K562 (cell line): ENCODE data around the gene IRF2BP2. TPM values are rescaled to one million over a fixed set of nuclear protein-coding genes. Genes with fewer than 3 reads are reported as not detected.

Source experiments
- ARNT ChIP-seq, 2 experiments: fragments of 450-650 bp; IDR thresholded peaks; 2 replicates each; pipeline ENCODE4 v1.6.1; 2016; ENCODE audit warnings: mild to moderate bottlenecking in 1 of 2
- BRCA1 ChIP-seq, 2 experiments: fragments of 450-650 bp in 1 of 2; sonication (generic) in 1 of 2; formaldehyde crosslinking in 1 of 2; IDR thresholded peaks; 2 replicates each; pipeline versions ENCODE4 v1.5.0 to v1.6.1; 2017 to 2020; ENCODE audit warnings: mild to moderate bottlenecking in 1 of 2, missing genetic modification reagents in 1 of 2
- BRD4 ChIP-seq: fragments of 200-600 bp; sonication (generic); IDR thresholded peaks from 2 replicates; pipeline ENCODE4 v1.6.1; 2017; ENCODE audit warnings: inconsistent platforms
- CGGBP1 ChIP-seq: fragments of 250-450 bp; sonication (Bioruptor Pico); IDR thresholded peaks from 2 replicates; pipeline ENCODE4 v1.9.0; 2021; ENCODE audit warnings: mild to moderate bottlenecking
- CREB1 ChIP-seq, 2 experiments: sonication (generic) in 1 of 2; formaldehyde crosslinking in 1 of 2; IDR thresholded peaks; 2 replicates each; pipeline versions ENCODE4 v1.6.1 to v1.8.0; 2012 to 2022; ENCODE audit warnings: inconsistent platforms in 1 of 2, mild to moderate bottlenecking in 1 of 2, missing genetic modification reagents in 1 of 2, moderate library complexity in 1 of 2
- EGR1 ChIP-seq: fragments of 450-650 bp; conservative IDR thresholded peaks from 2 replicates; pipeline ENCODE4 v1.6.1; 2017; ENCODE audit warnings: mild to moderate bottlenecking
- FOXO4 ChIP-seq: fragments of 450-650 bp; formaldehyde crosslinking; IDR thresholded peaks from 2 replicates; pipeline ENCODE4 v1.4.0; 2020; ENCODE audit warnings: mild to moderate bottlenecking, moderate library complexity
- FOXP1 ChIP-seq: sonication (generic); formaldehyde crosslinking; IDR thresholded peaks from 2 replicates; pipeline ENCODE4 v1.8.0; 2022; ENCODE audit warnings: mild to moderate bottlenecking, missing genetic modification reagents
- HDAC2 ChIP-seq: fragments of 450-650 bp; IDR thresholded peaks from 2 replicates; pipeline ENCODE4 v1.6.1; 2016; ENCODE audit warnings: mild to moderate bottlenecking
- HDAC3 ChIP-seq: fragments of 450-650 bp; IDR thresholded peaks from 2 replicates; pipeline ENCODE4 v1.6.1; 2018; ENCODE audit warnings: borderline replicate concordance, mild to moderate bottlenecking, moderate library complexity; ENCODE audit not compliant: partially characterized antibody
- HIVEP1 ChIP-seq: fragments of 250-450 bp; sonication (Bioruptor Pico); IDR thresholded peaks from 2 replicates; pipeline ENCODE4 v1.4.0; 2020; ENCODE audit warnings: mild to moderate bottlenecking
- HNRNPH1 ChIP-seq: fragments of 200-400 bp; formaldehyde crosslinking; optimal IDR thresholded peaks from 2 replicates; pipeline ENCODE3; 2017; ENCODE audit warnings: low read depth, mild to moderate bottlenecking, low read length, moderate library complexity
- KAT8 ChIP-seq: fragments of 450-650 bp; IDR thresholded peaks from 2 replicates; pipeline ENCODE4 v1.6.1; 2016; ENCODE audit warnings: low read depth, mild to moderate bottlenecking
- KDM2B ChIP-seq: fragments of 250-450 bp; sonication (Bioruptor Pico); IDR thresholded peaks from 2 replicates; pipeline ENCODE4 v1.8.0; 2021; ENCODE audit warnings: mild to moderate bottlenecking, moderate library complexity
- KLF6 ChIP-seq: fragments of 250-450 bp; sonication (Bioruptor Pico); IDR thresholded peaks from 2 replicates; pipeline ENCODE4 v1.4.0; 2020; ENCODE audit warnings: mild to moderate bottlenecking, moderate library complexity, borderline replicate concordance
- RUNX1 ChIP-seq: sonication (generic); IDR thresholded peaks from 2 replicates; pipeline ENCODE4 v1.6.1; 2016; ENCODE audit warnings: antibody characterized with exemption, low read depth
- SUPT5H ChIP-seq: fragments of 450-650 bp; IDR thresholded peaks from 2 replicates; pipeline ENCODE4 v1.6.1; 2016
- TGIF2 ChIP-seq: sonication (generic); formaldehyde crosslinking; IDR thresholded peaks from 2 replicates; pipeline ENCODE4 v1.8.1; 2022; ENCODE audit warnings: mild to moderate bottlenecking, missing genetic modification reagents, moderate library complexity
- USF2 ChIP-seq: sonication (generic); formaldehyde crosslinking; IDR thresholded peaks from 2 replicates; pipeline ENCODE4 v1.5.0; 2020; ENCODE audit warnings: missing genetic modification reagents
- ZNF212 ChIP-seq: fragments of 450-650 bp; formaldehyde crosslinking; IDR thresholded peaks from 2 replicates; pipeline ENCODE4 v1.4.0; 2020; ENCODE audit warnings: mild to moderate bottlenecking
- ZNF24 ChIP-seq: fragments of 450-650 bp; IDR thresholded peaks from 2 replicates; pipeline ENCODE4 v1.6.1; 2016
- ZNF384 ChIP-seq: IDR thresholded peaks from 2 replicates; pipeline ENCODE4 v1.6.1; 2012; ENCODE audit warnings: low read depth, low read length, improper control_type of control experiment
- ZNF445 ChIP-seq: fragments of 250-450 bp; sonication (Bioruptor Pico); IDR thresholded peaks from 2 replicates; pipeline ENCODE4 v1.4.0; 2020; ENCODE audit warnings: low read depth, mild to moderate bottlenecking, moderate library complexity
- polyA plus RNA-seq, 8 experiments: library from polyadenylated mRNA; depleted of rRNA in 4 of 8; stranded (reverse) in 5 of 8; unstranded in 3 of 8; fragments of >200 nt; fragmentation: Nextera tagmentation in 2 of 8; fragmentation: Illumina TruSeq in 1 of 8; extraction: Ambion mirVana in 2 of 8; extraction: Trizol in 1 of 8; gene quantifications; 2 replicates each; pipeline versions ENCODE4 v1.2.1 to v1.2.3, GENCODE V29; 2011 to 2014; ENCODE audit warnings: inconsistent platforms in 1 of 8, missing spikeins in 1 of 8
- total RNA-seq, 7 experiments: library from RNA; depleted of rRNA in 6 of 7; stranded (reverse); fragments of >200 nt in 6 of 7; fragmentation: Illumina TruSeq in 2 of 7; extraction: Trizol in 2 of 7; gene quantifications; 2 replicates each; pipeline versions ENCODE4 v1.2.1 to v1.2.3, GENCODE V29; 2011 to 2021; ENCODE audit warnings: low replicate concordance in 1 of 7
- TF ChIP-seq, protein P1 (sequence below): sonication (generic); formaldehyde crosslinking; IDR thresholded peaks from 2 replicates; pipeline ENCODE4 v1.8.0; 2022; ENCODE audit warnings: mild to moderate bottlenecking, missing genetic modification reagents, borderline replicate concordance

IRF2BP2 gene
- total and polyA plus RNA-seq, 9 of the 15 experiments (the other 6 are each of a cell fraction or from before 2014, with no cell fraction given): 7.7 to 68.6 (median 22.1) TPM

GRCh38 chr1:234599617-234600417, 10.2 kb downstream of the IRF2BP2 start (continued):
- peak; percentile 79; the same call in 1 of the 2 replicates for TF ChIP-seq KDM2B (CRISPR knock-in tag)
- TF ChIP-seq HNRNPH1: no peak
- 0 out of 2 replicates have a peak, but pooled peaks have one; percentile 10 for TF ChIP-seq EGR1
- TF ChIP-seq USF2 (CRISPR knock-in tag): peak; percentile 42; the same call in 1 of the 2 replicates
- no peak for TF ChIP-seq CGGBP1 (CRISPR knock-in tag)
- peak; percentile 96 for TF ChIP-seq ZNF24
- no peak for TF ChIP-seq BRCA1 (IDR thresholded peaks at IDR 0.05)
- no peak for TF ChIP-seq BRCA1 (CRISPR knock-in tag; IDR thresholded peaks at IDR 0.05)
- TF ChIP-seq HDAC2: peak; percentile 72
- TF ChIP-seq ZNF384: peak; percentile 72; the same call in 1 of the 2 replicates
- TF ChIP-seq KAT8: no peak
- TF ChIP-seq HIVEP1 (CRISPR knock-in tag): 0 out of 2 replicates have a peak, but pooled peaks have one; percentile 39
- no peak; the same call in 1 of the 2 replicates for TF ChIP-seq FOXO4 (CRISPR knock-in tag)
- 0 out of 4 replicates have a peak, but pooled peaks of 1 of the 2 experiments have one; percentile 16 for TF ChIP-seq ARNT (IDR thresholded peaks at IDR 0.05)
- TF ChIP-seq, protein P1, sequence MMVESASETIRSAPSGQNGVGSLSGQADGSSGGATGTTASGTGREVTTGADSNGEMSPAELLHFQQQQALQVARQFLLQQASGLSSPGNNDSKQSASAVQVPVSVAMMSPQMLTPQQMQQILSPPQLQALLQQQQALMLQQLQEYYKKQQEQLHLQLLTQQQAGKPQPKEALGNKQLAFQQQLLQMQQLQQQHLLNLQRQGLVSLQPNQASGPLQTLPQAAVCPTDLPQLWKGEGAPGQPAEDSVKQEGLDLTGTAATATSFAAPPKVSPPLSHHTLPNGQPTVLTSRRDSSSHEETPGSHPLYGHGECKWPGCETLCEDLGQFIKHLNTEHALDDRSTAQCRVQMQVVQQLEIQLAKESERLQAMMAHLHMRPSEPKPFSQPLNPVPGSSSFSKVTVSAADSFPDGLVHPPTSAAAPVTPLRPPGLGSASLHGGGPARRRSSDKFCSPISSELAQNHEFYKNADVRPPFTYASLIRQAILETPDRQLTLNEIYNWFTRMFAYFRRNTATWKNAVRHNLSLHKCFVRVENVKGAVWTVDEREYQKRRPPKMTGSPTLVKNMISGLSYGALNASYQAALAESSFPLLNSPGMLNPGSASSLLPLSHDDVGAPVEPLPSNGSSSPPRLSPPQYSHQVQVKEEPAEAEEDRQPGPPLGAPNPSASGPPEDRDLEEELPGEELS (CRISPR knock-in tag): no peak; the same call in 1 of the 2 replicates
- peak; percentile 59 for TF ChIP-seq CREB1 (IDR thresholded peaks at IDR 0.05)
- TF ChIP-seq CREB1 (CRISPR knock-in tag; IDR thresholded peaks at IDR 0.05): peak; percentile 72
- no peak for TF ChIP-seq RUNX1
- peak; percentile 60 for TF ChIP-seq SUPT5H
- TF ChIP-seq BRD4: no peak; the same call in 1 of the 2 replicates
- TF ChIP-seq KLF6 (CRISPR knock-in tag): peak; percentile 82; the same call in 1 of the 2 replicates
- TF ChIP-seq ZNF445 (CRISPR knock-in tag): no peak
- 0 out of 2 replicates have a peak, but pooled peaks have one; percentile 76 for TF ChIP-seq TGIF2 (CRISPR knock-in tag)
- peak; percentile 89 for TF ChIP-seq FOXP1 (CRISPR knock-in tag)
- TF ChIP-seq ZNF212 (CRISPR knock-in tag): no peak
- peak; percentile 93 for TF ChIP-seq HDAC3
